ENCODE measurements around the gene C19orf25. TPM values are rescaled to one million over a fixed set of nuclear protein-coding genes. Genes with fewer than 3 reads are reported as not detected.

The C19orf25 gene
- total and polyA plus RNA-seq, 2 donors (not counting 1 experiment from before 2014, with no cell fraction given) = 34.2 to 68.3 TPM

DNA sequence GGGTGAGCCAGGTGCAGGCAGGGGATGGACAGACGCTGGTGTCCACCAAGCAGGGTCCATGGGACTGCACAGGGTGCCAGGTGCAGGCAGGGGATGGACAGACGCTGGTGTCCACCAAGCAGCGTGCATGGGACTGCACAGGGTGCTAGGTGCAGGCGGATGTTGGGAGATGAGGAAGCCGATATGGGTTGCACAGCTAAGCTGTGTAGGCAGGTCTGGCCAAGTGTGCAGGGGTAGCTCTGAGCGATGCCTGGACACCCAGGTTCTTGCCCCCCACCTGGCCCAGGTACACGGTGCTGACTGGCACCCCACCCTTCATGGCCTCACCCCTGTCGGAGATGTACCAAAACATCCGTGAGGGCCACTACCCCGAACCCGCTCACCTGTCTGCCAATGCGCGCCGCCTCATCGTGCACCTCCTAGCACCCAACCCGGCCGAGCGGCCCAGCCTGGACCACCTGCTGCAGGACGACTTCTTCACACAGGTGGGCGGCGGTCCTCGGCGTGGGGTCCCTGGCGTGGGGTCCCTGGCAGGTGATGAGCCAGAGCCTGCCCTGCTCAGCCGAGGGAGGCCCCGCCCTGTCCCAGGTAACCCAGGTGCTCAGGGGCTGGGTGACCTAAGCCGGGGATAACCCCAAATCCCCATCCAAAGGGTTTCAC lies 48.8 kb upstream of the C19orf25 start:
- Histone ChIP-seq H3K79me2 (ENCODE audit: control insufficient read depth, insufficient read depth, low read length) (no peaks in the 10 kb centered on the region), H3K4me3 (ENCODE audit: control extremely low read depth in 1 of 5, extremely low read depth in 1 of 5, insufficient read depth in 1 of 5, low read depth in 2 of 5, low read length in 4 of 5) (no peak overlapping the region), H2AFZ (ENCODE audit: insufficient read depth, low read depth, low read length, poor library complexity, severe bottlenecking) (no peak overlapping the region), H3K36me3 (replicated peaks in 1 of 2; ENCODE audit: control extremely low read depth in 1 of 2, control insufficient read depth in 1 of 2, extremely low read depth in 1 of 2, insufficient read depth in 2 of 2, low read length in 1 of 2) (no peaks in the 10 kb centered on the region), H3K9ac (ENCODE audit: low read length) (no peak overlapping the region), H3K4me1 (ENCODE audit: control insufficient read depth in 2 of 2, insufficient read depth in 2 of 2, low read length in 2 of 2) (peaks cover 3 to 8% of the 10 kb centered on the region in 2 donors), H4K20me1 (ENCODE audit: control insufficient read depth, insufficient read depth, low read length, poor library complexity, severe bottlenecking) (no peaks in the 10 kb centered on the region), H3K9me3 (ENCODE audit: control extremely low read depth in 1 of 3, control insufficient read depth in 2 of 3, insufficient read depth in 1 of 3, low read length in 2 of 3) (peaks cover 0 to 7% (median 0%) of the 10 kb centered on the region in 3 donors), H3K4me2 (replicated peaks; ENCODE audit: low read depth, low read length, poor library complexity, severe bottlenecking) (no peak overlapping the region), H3K27me3 (replicated peaks in 1 of 4; ENCODE audit: control extremely low read depth in 1 of 4, control insufficient read depth in 3 of 4, insufficient read depth in 4 of 4, low read length in 3 of 4) (peaks cover 0 to 34% (median 14%) of the 10 kb centered on the region in 4 experiments), H3K27ac (ENCODE audit: low read length in 2 of 2) (no peak overlapping the region)
- intact Hi-C loops (cut with micrococcal nuclease) = no loop called here
- POLR2A ChIA-PET = no interaction called here
- H3K9me3 Mint-ChIP-seq (ENCODE audit: insufficient read depth) = no peaks in the 10 kb centered on the region
- H3K4me1 Mint-ChIP-seq = peaks cover 7% of the 10 kb centered on the region
- ATAC-seq (ENCODE audit: low read depth) (no peak), DNase-seq (no peak)
- no peak overlapping the region for H3K4me3 Mint-ChIP-seq
- CTCF ChIA-PET = no interaction called here
- TF ChIP-seq, protein P1, sequence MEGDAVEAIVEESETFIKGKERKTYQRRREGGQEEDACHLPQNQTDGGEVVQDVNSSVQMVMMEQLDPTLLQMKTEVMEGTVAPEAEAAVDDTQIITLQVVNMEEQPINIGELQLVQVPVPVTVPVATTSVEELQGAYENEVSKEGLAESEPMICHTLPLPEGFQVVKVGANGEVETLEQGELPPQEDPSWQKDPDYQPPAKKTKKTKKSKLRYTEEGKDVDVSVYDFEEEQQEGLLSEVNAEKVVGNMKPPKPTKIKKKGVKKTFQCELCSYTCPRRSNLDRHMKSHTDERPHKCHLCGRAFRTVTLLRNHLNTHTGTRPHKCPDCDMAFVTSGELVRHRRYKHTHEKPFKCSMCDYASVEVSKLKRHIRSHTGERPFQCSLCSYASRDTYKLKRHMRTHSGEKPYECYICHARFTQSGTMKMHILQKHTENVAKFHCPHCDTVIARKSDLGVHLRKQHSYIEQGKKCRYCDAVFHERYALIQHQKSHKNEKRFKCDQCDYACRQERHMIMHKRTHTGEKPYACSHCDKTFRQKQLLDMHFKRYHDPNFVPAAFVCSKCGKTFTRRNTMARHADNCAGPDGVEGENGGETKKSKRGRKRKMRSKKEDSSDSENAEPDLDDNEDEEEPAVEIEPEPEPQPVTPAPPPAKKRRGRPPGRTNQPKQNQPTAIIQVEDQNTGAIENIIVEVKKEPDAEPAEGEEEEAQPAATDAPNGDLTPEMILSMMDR (IDR thresholded peaks at IDR 0.05) = no peak
- TF ChIP-seq EZH2 (IDR thresholded peaks at IDR 0.05; ENCODE audit: borderline replicate concordance, insufficient read depth, low read depth, low read length, poor library complexity, severe bottlenecking) = no peak
- WGBS (ENCODE audit: insufficient coverage) = 86% methylated on average over 26 of the region's 27 CpGs
- peaks cover 43% of the 10 kb centered on the region for H3K27me3 Mint-ChIP-seq
- no peak overlapping the region for H3K27ac Mint-ChIP-seq

DNA sequence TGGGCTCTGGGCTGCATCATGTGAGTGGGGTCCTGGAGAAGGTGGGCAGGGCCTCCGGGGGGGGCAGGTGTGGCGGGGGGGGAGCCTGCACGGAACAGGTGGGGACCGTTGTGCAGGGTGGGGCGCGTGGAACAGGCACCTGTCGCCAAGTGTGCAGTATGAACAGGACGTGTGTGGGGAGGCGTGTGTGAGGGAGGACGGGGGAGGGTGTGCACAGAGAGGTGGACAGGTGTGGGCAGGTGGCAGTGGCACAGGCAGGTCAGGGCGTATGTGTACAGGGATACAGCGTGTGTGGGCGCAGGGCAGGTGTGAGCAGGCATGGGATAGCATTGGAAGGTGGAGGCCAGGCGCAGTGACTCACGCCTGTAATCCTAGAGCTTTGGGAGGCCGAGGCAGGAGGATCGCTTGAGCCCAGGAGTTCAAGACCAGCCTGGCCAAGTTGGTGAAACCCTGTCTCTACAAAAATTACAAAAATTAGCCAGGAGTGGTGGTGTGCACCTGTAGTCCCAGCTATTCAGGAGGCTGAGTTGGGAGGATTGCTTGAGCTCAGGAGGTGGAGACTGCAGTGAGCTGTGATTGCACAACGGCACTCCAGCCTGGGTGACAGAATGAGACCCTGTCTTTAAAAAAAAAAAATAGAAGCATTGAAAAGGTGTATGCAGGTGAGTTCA lies 48.1 kb upstream of the C19orf25 start:
- intact Hi-C loops (cut with micrococcal nuclease) = no loop called here
- 82% methylated on average over 17 of the region's 18 CpGs for WGBS (ENCODE audit: insufficient coverage)
- Mint-ChIP-seq H3K4me3 (no peak overlapping the region), H3K9me3 (ENCODE audit: insufficient read depth) (no peaks in the 10 kb centered on the region), H3K27ac (no peak overlapping the region), H3K27me3 (peaks cover 43% of the 10 kb centered on the region), H3K4me1 (peaks cover 7% of the 10 kb centered on the region)
- Histone ChIP-seq H2AFZ (ENCODE audit: insufficient read depth, low read depth, low read length, poor library complexity, severe bottlenecking) (no peak overlapping the region), H3K4me3 (ENCODE audit: control extremely low read depth in 1 of 5, extremely low read depth in 1 of 5, insufficient read depth in 1 of 5, low read depth in 2 of 5, low read length in 4 of 5) (no peak overlapping the region), H3K4me2 (replicated peaks; ENCODE audit: low read depth, low read length, poor library complexity, severe bottlenecking) (no peak overlapping the region), H3K36me3 (replicated peaks in 1 of 2; ENCODE audit: control extremely low read depth in 1 of 2, control insufficient read depth in 1 of 2, extremely low read depth in 1 of 2, insufficient read depth in 2 of 2, low read length in 1 of 2) (no peaks in the 10 kb centered on the region), H3K4me1 (ENCODE audit: control insufficient read depth in 2 of 2, insufficient read depth in 2 of 2, low read length in 2 of 2) (peaks cover 3 to 8% of the 10 kb centered on the region in 2 donors), H3K79me2 (ENCODE audit: control insufficient read depth, insufficient read depth, low read length) (no peaks in the 10 kb centered on the region), H3K9me3 (ENCODE audit: control extremely low read depth in 1 of 3, control insufficient read depth in 2 of 3, insufficient read depth in 1 of 3, low read length in 2 of 3) (peaks cover 0 to 7% (median 0%) of the 10 kb centered on the region in 3 donors), H4K20me1 (ENCODE audit: control insufficient read depth, insufficient read depth, low read length, poor library complexity, severe bottlenecking) (no peaks in the 10 kb centered on the region), H3K9ac (ENCODE audit: low read length) (no peak overlapping the region), H3K27ac (ENCODE audit: low read length in 2 of 2) (no peak overlapping the region), H3K27me3 (replicated peaks in 1 of 4; ENCODE audit: control extremely low read depth in 1 of 4, control insufficient read depth in 3 of 4, insufficient read depth in 4 of 4, low read length in 3 of 4) (peaks cover 0 to 36% (median 14%) of the 10 kb centered on the region in 4 experiments)
- CTCF ChIA-PET = no interaction called here
- ATAC-seq (ENCODE audit: low read depth) (no peak), DNase-seq (no peak)
- TF ChIP-seq, protein P1 (IDR thresholded peaks at IDR 0.05) = no peak
- no peak for TF ChIP-seq EZH2 (IDR thresholded peaks at IDR 0.05; ENCODE audit: borderline replicate concordance, insufficient read depth, low read depth, low read length, poor library complexity, severe bottlenecking)
- POLR2A ChIA-PET = no interaction called here

Measured in B cell (primary cell).